Gastrocnemius medialis (tissue), 4 donors: ENCODE results near the gene HOXA3.

ENCODE experiments used
- CTCF ChIP-seq, 5 experiments: fragments of 450-650 bp in 3 of 5; fragments of 200-600 bp in 2 of 5; sonication (generic) in 2 of 5; IDR thresholded peaks in 4 of 5; conservative IDR thresholded peaks in 1 of 5; 1 replicate in 4 of 5; 2 replicates in 1 of 5; pipeline ENCODE4 v1.5.1; 2016 to 2019; ENCODE audit warnings: antibody characterized with exemption in 5 of 5, mild to moderate bottlenecking in 3 of 5, moderate library complexity in 3 of 5
- POLR2A ChIP-seq, 2 donors: fragments of 450-650 bp; IDR thresholded peaks; one replicate each; pipeline ENCODE4 v1.6.1; 2017; ENCODE audit warnings: antibody characterized with exemption in 2 of 2, mild to moderate bottlenecking in 2 of 2, moderate library complexity in 2 of 2

- no peak for TF ChIP-seq POLR2A (IDR thresholded peaks at IDR 0.05)
- no peak for TF ChIP-seq CTCF (IDR thresholded peaks at IDR 0.05 in 4 of 5, conservative IDR thresholded peaks at IDR 0.05 in 1 of 5)
Measured at GRCh38 chr7:27112955-27113949, 39.1 kb downstream of the HOXA3 start.
